ENCODE measurements around the gene RFK.
"Not testable (repeated sequence)": the region's sequence is repeated elsewhere in the genome, so short reads cannot be mapped to it uniquely, and the experiment has no call there.

GRCh38 chr9:76362332-76363031 is 31.7 kb downstream of the RFK start:
- not testable (repeated sequence) for TF ChIP-seq CTCF, POLR2A (IDR thresholded peaks at IDR 0.05)

Data from stomach (tissue), 4 donors.